Measurements from ENCODE around the gene LRRC71. TPM values are rescaled to one million over a fixed set of nuclear protein-coding genes. Genes with fewer than 3 reads are reported as not detected.

LRRC71 gene
- total RNA-seq, 1 donor from 2014 or later = 0.17 TPM

DNA sequence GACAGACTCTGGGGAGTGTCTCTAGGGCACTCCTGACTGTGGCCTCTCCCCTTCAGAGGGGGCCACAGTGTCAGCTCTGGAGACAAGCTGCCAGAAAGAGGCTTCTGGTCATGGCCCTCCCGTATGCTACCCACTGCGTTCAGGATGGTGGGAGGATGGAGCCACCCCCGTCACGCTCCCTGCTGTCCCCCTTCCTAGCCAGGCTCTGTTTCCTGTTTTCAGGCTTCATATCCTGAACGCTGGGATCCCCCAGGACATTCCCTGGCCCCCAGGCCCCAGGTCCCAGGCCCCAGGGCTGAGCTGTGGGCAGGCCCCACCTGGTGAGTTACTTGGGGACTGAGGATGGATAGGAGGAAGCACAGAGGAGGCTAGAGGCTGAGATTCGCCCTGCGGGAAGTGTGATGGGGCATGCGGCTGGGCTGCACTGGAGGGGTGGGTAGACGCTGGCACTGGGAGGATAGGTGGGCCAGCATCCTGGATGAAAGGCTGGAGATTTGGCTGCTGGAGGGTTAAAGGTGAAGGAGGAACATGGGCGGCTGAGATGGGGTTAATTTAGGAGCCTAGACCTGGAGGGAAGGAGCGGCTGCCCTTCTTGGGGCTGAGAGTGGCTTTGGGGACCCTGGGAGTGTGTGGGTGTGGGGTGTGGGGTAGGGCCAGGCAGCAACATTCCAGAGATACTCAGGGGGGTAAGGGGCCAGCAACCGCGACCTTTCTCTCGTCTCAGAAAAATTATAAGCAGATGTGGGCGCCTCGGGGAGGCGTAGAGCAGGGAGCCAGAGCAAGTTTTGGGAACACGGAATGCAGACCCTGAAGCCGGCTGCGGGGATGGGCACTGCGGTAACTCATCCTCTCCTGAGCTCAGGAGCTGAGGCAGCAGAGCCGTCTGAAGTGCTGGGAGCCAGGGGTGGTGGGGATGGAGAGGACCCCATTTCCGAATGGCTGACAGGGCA is 18.2 kb upstream of the LRRC71 start:
- intact Hi-C loops (cut with micrococcal nuclease) = no loop called here
- no peak for ATAC-seq
- no peak for DNase-seq

DNA sequence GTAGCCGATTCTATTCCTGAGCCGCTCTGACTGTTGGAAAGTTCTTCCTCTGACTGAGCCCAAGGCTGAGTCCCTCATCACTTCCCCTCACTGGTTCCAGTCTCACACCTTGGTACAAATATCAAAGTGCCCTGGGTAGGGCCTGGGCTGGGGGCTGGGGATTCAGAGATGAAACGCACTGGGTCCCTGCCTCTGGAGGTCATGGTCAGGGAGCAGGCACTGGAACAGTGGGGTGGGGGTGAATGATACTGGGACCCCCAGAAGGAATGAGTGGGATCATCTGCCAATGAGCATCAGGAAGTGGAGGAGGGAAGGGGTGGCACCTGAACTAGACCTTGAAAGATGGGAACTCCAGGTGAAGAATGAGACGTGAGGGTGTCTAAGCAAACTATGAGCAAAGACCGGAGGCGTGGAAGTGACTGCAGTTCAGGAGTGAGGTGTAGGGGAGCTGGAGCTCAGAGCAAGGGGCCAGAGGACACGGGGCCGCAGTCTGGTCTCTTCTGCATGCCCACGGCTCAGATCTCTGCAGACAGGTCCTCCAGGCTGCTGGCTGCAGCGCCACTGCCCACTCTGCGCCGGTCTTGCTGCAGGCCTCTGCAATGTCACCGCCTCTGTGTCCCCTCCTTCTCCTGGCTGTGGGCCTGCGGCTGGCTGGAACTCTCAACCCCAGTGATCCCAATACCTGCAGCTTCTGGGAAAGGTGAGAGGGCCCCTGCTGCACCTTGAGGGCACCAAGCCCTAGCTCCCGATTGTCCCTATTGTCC is 16.9 kb upstream of the LRRC71 start:
- DNase-seq = no peak
- intact Hi-C loops (cut with micrococcal nuclease) = no loop called here
- no peak for ATAC-seq

DNA sequence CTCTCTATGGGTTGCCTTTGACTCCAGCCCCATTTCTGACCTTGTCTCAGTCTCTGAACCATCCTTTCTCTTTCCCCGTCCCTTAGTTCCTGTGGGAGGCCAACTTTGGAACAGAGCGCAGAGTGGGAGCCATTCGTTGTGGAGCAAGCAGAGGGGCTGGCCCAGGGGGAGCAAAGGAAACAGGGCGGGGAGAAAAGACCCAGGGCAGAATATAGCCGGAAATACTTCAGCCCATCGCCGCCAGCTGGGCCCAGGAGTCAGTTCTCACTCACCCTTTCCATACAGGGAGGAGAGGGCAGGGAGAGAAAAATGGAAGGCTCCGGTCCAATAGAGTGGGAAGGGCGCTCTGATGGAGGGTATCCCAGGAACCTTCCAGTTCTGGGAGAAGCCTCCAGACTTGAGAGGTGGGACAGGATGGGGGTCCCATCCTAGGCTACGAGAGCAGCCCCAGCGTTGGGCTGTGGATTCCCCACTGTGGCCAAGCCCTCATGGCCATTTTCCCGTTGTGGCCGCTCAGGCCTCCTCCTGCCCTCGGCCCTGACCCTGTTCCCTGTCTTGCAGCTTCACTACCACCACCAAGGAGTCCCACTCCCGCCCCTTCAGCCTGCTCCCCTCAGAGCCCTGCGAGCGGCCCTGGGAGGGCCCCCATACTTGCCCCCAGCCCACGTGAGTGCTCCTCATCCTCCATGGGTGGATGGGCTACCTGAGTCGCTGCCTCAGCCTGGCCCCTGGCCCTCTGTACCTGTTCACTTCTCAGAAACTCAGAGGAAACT is 16.1 kb upstream of the LRRC71 start:
- ATAC-seq = peak; percentile 26
- DNase-seq = no peak
- intact Hi-C loops (cut with micrococcal nuclease) = no loop called here

DNA sequence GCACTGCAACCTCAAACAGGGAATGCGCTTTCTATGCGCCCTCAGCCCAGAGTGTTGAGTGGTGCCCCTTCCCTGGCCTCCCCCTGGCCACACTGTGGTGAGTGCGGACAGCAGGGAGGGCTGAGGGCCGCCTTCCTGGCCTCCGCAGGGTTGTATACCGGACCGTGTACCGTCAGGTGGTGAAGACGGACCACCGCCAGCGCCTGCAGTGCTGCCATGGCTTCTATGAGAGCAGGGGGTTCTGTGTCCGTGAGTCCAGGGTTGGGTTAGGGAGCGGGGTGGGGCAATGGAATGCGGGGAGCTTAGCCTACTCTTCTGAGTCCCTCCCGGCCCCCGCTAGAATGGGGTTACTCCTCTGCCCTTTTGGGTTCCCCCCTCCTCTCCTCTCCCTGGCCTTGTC is 15.3 kb upstream of the LRRC71 start:
- ATAC-seq = no peak
- intact Hi-C loops (cut with micrococcal nuclease) = no loop called here
- no peak for DNase-seq

DNA sequence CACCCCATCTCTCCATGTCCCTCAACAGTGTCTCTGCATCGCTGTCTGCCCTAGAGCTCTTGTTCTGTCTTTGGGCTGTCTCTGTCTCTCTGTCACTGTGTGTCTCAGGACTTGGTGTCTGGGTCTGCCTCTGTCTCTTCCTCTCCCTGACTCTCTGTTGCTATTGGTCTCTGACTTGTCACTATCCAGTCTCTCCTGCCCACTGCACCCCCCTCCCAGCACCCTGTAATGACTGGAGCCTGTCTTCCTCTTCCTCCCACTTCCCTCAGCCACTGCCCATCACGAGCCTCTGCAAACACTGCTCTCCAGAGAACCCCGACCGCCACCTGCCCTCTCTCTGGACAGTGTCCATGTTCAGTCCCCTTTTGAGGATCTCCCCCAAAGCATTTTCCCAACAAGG is 14.8 kb upstream of the LRRC71 start:
- intact Hi-C loops (cut with micrococcal nuclease) = no loop called here
- ATAC-seq (no peak), DNase-seq (no peak)

DNA sequence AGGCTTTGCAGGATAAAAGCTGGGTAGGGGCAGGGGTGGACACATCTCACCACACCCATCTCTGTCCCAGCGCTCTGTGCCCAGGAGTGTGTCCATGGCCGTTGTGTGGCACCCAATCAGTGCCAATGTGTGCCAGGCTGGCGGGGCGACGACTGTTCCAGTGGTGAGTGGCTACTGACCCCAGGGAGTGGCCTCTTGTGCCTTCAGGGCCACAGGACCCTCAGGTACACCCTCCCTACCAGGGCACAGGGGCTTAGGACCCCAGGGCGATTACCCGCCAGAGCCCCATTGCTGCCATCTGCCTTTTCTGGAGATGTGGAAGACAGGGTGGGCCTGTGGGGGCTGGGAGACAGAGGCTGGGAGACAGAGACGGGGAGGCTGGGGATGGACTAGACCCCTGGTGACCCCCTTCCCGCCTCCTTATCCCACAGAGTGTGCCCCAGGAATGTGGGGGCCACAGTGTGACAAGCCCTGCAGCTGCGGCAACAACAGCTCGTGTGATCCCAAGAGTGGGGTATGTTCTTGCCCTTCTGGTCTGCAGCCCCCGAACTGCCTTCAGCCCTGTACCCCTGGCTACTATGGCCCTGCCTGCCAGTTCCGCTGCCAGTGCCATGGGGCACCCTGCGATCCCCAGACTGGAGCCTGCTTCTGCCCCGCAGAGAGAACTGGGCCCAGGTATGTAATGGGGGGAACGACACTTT is 14.1 kb upstream of the LRRC71 start:
- DNase-seq (no peak), ATAC-seq (no peak)
- intact Hi-C loops (cut with micrococcal nuclease) = no loop called here

DNA sequence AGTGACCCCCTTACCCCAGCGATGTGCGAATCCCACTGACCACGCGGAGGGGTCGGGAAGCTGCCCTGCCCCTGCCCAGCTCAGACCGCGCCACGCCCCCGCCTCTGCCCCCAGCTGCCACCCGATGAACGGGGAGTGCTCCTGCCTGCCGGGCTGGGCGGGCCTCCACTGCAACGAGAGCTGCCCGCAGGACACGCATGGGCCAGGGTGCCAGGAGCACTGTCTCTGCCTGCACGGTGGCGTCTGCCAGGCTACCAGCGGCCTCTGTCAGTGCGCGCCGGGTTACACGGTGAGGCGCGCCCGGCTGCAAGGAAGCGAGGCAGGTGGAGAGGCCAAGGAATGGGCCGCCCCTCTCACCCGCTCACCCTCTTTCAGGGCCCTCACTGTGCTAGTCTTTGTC is 11.9 kb upstream of the LRRC71 start:
- intact Hi-C loops (cut with micrococcal nuclease) = no loop called here
- no peak for DNase-seq

DNA sequence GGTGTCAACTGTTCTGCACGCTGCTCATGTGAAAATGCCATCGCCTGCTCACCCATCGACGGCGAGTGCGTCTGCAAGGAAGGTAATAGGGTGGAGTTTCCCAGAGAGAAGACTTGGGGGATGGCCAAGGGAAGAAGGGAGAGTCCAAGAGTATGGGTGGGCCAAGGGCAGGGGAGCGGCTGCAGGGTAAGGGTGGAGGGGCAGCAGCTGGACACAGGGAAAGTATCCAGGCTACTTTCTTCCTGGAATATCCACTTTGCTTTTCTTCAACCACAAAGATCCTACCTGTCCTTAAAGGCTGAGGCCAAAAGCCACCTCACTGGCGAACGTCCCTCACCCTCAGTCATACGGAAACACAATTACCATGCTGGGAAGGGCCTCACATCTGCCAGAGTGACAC is 11.5 kb upstream of the LRRC71 start:
- intact Hi-C loops (cut with micrococcal nuclease) = no loop called here
- DNase-seq (no peak), ATAC-seq (no peak)

More for the DNA sequence above, 11.9 kb upstream of the LRRC71 start:
- no peak for ATAC-seq

DNA sequence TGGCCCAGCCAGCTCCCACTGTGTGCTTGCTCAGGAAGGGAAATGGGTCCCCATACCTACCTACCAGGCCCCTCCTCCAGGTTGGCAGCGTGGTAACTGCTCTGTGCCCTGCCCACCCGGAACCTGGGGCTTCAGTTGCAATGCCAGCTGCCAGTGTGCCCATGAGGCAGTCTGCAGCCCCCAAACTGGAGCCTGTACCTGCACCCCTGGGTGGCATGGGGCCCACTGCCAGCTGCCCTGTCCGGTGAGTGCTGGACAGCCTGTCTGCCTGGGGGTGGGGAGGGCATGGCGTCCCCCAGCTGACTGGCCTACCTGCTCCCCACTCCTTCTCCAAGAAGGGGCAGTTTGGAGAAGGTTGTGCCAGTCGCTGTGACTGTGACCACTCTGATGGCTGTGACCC is 10.8 kb upstream of the LRRC71 start:
- intact Hi-C loops (cut with micrococcal nuclease) = no loop called here
- ATAC-seq (no peak), DNase-seq (no peak)

DNA sequence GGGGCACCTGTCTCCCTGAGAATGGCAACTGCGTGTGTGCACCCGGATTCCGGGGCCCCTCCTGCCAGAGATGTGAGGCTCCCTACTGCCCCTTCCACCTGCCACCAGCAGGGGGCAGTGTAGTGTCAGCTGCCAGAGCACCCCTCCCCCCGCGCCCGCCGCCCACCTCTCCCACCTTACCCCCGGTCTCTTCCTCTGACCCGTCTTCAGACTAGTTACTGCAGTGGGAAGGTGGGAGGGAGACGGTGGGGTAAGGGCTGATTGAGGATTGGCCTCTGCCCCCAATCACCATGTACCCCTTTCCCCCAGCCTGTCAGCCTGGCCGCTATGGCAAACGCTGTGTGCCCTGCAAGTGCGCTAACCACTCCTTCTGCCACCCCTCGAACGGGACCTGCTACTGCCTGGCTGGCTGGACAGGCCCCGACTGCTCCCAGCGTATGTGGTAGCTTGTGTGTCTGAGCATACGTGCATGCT is 10.1 kb upstream of the LRRC71 start:
- DNase-seq (peak; percentile 60), ATAC-seq (peak; percentile 22)

DNA sequence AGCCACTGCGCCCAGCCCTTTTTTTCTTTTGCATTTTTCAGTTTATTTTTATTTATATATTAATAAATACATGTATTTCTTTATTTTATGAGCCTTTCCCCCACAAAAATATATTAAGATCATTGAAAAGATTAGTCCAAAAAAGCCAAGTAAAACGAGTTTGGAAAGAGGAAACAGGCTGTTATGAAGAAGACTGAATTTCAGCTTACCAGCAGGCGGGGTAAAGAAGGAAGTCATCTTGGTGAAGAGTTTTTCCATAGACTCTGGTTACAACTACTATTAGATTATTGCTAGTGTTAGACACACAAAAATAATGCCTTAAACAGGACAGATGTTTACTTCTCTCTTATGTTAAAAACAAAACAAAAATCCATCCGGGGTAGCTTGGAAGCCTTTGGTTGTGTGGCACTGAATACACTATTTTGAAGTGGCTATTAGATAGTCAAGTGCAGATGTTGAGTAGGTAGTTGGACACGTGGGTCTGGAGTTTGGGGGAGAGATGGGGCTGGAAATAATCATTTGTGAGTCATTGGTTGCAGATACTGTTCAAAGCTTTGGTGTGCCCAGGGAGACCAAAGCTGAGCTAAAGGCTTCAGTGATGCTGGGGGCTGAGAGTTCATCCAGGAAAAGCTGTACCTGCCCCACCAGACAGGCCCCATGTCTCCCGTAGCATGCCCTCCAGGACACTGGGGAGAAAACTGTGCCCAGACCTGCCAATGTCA is 8.7 kb upstream of the LRRC71 start:
- ATAC-seq (no peak), DNase-seq (no peak)
- intact Hi-C loops (cut with micrococcal nuclease) = no loop called here

More for the DNA sequence above, 10.1 kb upstream of the LRRC71 start:
- intact Hi-C loops (cut with micrococcal nuclease) = no loop called here

DNA sequence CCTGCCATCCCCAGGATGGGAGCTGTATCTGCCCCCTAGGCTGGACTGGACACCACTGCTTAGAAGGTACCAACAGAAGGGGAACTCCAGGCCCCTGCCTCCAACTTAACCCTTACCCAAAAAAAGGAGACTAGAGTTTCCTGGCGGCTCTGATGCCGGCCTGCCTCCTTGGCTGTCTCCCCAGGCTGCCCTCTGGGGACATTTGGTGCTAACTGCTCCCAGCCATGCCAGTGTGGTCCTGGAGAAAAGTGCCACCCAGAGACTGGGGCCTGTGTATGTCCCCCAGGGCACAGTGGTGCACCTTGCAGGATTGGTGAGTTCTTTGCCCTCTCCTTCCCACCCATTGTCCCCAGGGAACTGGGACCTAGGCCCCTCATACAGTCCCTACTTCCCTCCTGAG is 8.1 kb upstream of the LRRC71 start:
- intact Hi-C loops (cut with micrococcal nuclease) = no loop called here
- ATAC-seq (no peak), DNase-seq (no peak)

DNA sequence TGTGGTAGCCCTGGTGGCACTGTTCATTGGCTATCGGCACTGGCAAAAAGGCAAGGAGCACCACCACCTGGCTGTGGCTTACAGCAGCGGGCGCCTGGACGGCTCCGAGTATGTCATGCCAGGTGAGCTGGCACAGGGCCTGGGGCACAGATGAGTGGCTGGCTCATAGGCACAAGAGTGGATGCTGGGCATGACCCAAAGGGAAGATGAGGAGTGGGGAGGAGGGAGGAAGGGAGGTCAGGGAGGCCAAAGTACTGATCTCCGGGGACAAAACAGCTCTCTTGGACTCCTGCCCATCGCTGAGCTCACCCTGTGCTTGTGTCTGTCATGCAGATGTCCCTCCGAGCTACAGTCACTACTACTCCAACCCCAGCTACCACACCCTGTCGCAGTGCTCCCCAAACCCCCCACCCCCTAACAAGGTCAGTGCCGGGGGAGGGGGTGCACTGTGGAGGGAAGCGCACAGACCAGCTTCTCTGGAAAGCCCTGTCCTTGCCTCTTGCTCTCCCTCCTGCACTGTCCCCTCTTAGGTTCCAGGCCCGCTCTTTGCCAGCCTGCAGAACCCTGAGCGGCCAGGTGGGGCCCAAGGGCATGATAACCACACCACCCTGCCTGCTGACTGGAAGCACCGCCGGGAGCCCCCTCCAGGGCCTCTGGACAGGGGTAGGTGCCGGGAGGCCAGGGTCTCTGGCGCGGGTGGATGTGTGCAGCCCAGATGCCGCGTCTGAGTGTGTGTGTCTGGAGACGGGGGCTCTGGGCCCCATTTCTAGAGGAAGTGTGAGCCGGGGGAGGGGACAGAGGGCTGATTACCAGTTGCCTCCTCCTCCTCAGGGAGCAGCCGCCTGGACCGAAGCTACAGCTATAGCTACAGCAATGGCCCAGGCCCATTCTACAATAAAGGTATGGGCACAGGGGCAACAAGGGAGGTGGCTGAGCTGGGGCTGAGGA is 7.3 kb upstream of the LRRC71 start:
- DNase-seq (peak; percentile 53), ATAC-seq (peak; percentile 50)
- intact Hi-C loops (cut with micrococcal nuclease) = no loop called here

DNA sequence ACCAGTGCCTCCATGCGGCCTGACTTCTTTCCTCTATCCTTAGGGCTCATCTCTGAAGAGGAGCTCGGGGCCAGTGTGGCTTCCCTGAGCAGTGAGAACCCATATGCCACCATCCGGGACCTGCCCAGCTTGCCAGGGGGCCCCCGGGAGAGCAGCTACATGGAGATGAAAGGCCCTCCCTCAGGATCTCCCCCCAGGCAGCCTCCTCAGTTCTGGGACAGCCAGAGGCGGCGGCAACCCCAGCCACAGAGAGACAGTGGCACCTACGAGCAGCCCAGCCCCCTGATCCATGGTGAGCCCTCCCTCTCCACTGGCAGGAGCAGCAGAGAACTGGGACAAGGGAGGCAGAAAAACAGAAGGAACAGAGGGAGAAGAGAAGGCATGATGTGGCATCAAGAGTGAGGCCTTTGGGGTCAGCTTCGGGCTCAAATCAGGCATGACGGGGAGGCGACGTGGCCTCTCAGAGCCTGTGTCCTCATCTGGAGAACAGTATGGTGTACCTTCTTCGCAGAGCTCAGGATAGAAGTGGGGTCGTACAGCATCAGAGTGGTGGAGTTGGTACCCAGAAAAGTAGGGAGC is 6.5 kb upstream of the LRRC71 start:
- intact Hi-C loops (cut with micrococcal nuclease) = no loop called here
- DNase-seq (no peak), ATAC-seq (no peak)

DNA sequence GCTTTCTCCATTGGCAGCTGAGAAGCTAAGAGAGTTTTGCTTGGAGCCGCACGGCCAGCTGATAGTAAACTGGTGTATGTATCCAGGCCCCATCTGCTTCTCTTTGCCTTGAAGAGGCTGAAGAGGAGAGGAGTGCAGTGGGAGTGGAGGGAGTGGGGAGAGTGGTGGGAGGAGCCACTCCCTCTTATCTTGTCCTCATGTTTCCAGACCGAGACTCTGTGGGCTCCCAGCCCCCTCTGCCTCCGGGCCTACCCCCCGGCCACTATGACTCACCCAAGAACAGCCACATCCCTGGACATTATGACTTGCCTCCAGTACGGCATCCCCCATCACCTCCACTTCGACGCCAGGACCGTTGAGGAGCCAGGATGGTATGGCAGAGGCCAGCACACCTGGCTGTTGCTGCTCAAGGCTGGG is 6.0 kb upstream of the LRRC71 start:
- intact Hi-C loops (cut with micrococcal nuclease) = no loop called here
- ATAC-seq (no peak), DNase-seq (no peak)

DNA sequence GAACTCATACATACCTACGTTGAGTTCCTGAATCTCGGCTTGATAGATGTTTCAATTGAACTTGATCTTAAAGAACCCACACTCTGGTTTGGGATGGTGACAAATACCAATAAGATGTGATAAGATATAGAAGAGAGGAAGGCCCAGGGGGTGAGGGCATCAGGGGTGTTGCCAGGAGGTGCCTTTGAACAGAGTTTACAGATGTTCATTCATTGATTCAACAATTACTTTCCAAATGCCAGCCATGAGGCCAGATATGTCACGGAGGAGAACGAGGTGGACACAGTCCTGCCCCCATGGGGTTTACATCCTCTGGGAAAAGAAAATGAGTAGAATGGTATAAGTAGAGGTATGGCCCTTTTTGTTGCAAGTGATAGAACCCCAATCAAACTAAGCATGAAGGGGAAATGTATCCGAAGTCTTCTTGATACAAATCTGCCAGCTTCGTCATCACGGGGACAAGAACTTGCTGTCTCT is 659 bp downstream of the LRRC71 start:
- DNase-seq (no peak), ATAC-seq (no peak)
- intact Hi-C loops (cut with micrococcal nuclease) = no loop called here
